ENCODE data around the gene RAD51B. TPM values are rescaled to one million over a fixed set of nuclear protein-coding genes. Genes with fewer than 3 reads are reported as not detected.

The RAD51B gene
- polyA plus RNA-seq, 1 donor (not counting 4 experiments of a cell fraction or from before 2014, with no cell fraction given) = 13.3 TPM

- DNase-seq (ENCODE audit: low read depth, low spot score) (no peak), FAIRE-seq (no peak)
- H3K4me3 ChIP-seq (ENCODE audit: control insufficient read depth in 2 of 3, extremely low read depth in 1 of 3, insufficient read depth in 2 of 3, low read depth in 1 of 3, low read length in 3 of 3) = no peak overlapping the region
- H3K4me2 ChIP-seq (ENCODE audit: control insufficient read depth, extremely low read depth, insufficient read depth, low read depth, low read length) = no peak overlapping the region
- H3K9me3 ChIP-seq (ENCODE audit: control insufficient read depth, low read depth, low read length) = no peaks in the 10 kb centered on the region
- H3K27ac ChIP-seq (ENCODE audit: control insufficient read depth, insufficient read depth, low read length) = no peak overlapping the region
- H3K27me3 ChIP-seq (ENCODE audit: control insufficient read depth, extremely low read depth, insufficient read depth, low read length) = no peaks in the 10 kb centered on the region
- no peaks in the 10 kb centered on the region for H3K79me2 ChIP-seq (ENCODE audit: control insufficient read depth, insufficient read depth, low read length)
- no peaks in the 10 kb centered on the region for H3K36me3 ChIP-seq (ENCODE audit: control insufficient read depth in 2 of 2, extremely low read depth in 1 of 2, insufficient read depth in 2 of 2, low read length in 2 of 2)
- H4K20me1 ChIP-seq (ENCODE audit: control insufficient read depth, extremely low read depth, insufficient read depth, low read length) = no peaks in the 10 kb centered on the region
- no peak overlapping the region for H3K9ac ChIP-seq (ENCODE audit: control insufficient read depth, extremely low read depth, insufficient read depth, low read length)
- peaks cover under 1% of the 10 kb centered on the region for H3K4me1 ChIP-seq (ENCODE audit: control insufficient read depth, extremely low read depth, insufficient read depth, low read length)
- no peaks in the 10 kb centered on the region for H3K9me1 ChIP-seq (ENCODE audit: control insufficient read depth, extremely low read depth, insufficient read depth, low read length)
- dilution Hi-C loops (cut with MboI; ENCODE audit: extremely low pct_ligation_motif_present, low sequenced_read_pairs) = no loop called here
- H2AFZ ChIP-seq (ENCODE audit: control insufficient read depth, low read length) = no peak overlapping the region
- TF ChIP-seq EZH2 (IDR thresholded peaks at IDR 0.05; ENCODE audit: low read length) = no peak
- TF ChIP-seq CTCF (optimal IDR thresholded peaks at IDR 0.05 in 1 of 3, IDR thresholded peaks at IDR 0.05 in 1 of 3, conservative IDR thresholded peaks at IDR 0.05 in 1 of 3; ENCODE audit: extremely low read depth in 1 of 3, insufficient read depth in 2 of 3, low read length in 3 of 3) = no peak
Measured at GRCh38 chr14:67977434-67978034, 158.0 kb downstream of the RAD51B start.

GRCh38 chr14:67978749-67979148 is 159.2 kb downstream of the RAD51B start:
- no peak for DNase-seq (ENCODE audit: low read depth, low spot score)

More at GRCh38 chr14:67978749-67979148, 159.2 kb downstream of the RAD51B start:
- no peak for TF ChIP-seq EZH2 (IDR thresholded peaks at IDR 0.05; ENCODE audit: low read length)
- TF ChIP-seq CTCF (optimal IDR thresholded peaks at IDR 0.05 in 1 of 3, IDR thresholded peaks at IDR 0.05 in 1 of 3, conservative IDR thresholded peaks at IDR 0.05 in 1 of 3; ENCODE audit: extremely low read depth in 1 of 3, insufficient read depth in 2 of 3, low read length in 3 of 3) = no peak
- H3K79me2 ChIP-seq (ENCODE audit: control insufficient read depth, insufficient read depth, low read length) = no peaks in the 10 kb centered on the region
- no peak overlapping the region for H3K4me3 ChIP-seq (ENCODE audit: control insufficient read depth in 2 of 3, extremely low read depth in 1 of 3, insufficient read depth in 2 of 3, low read depth in 1 of 3, low read length in 3 of 3)
- no peaks in the 10 kb centered on the region for H3K27me3 ChIP-seq (ENCODE audit: control insufficient read depth, extremely low read depth, insufficient read depth, low read length)
- H3K4me2 ChIP-seq (ENCODE audit: control insufficient read depth, extremely low read depth, insufficient read depth, low read depth, low read length) = no peak overlapping the region
- H3K36me3 ChIP-seq (ENCODE audit: control insufficient read depth in 2 of 2, extremely low read depth in 1 of 2, insufficient read depth in 2 of 2, low read length in 2 of 2) = no peaks in the 10 kb centered on the region
- H2AFZ ChIP-seq (ENCODE audit: control insufficient read depth, low read length) = no peak overlapping the region
- no peak for FAIRE-seq
- dilution Hi-C loops (cut with MboI; ENCODE audit: extremely low pct_ligation_motif_present, low sequenced_read_pairs) = no loop called here
- H3K9ac ChIP-seq (ENCODE audit: control insufficient read depth, extremely low read depth, insufficient read depth, low read length) = no peak overlapping the region
- no peaks in the 10 kb centered on the region for H3K9me3 ChIP-seq (ENCODE audit: control insufficient read depth, low read depth, low read length)
- peaks cover 2% of the 10 kb centered on the region for H3K4me1 ChIP-seq (ENCODE audit: control insufficient read depth, extremely low read depth, insufficient read depth, low read length)
- H3K9me1 ChIP-seq (ENCODE audit: control insufficient read depth, extremely low read depth, insufficient read depth, low read length) = no peaks in the 10 kb centered on the region
- H3K27ac ChIP-seq (ENCODE audit: control insufficient read depth, insufficient read depth, low read length) = no peak overlapping the region
- H4K20me1 ChIP-seq (ENCODE audit: control insufficient read depth, extremely low read depth, insufficient read depth, low read length) = no peaks in the 10 kb centered on the region

Measured in keratinocyte (primary cell).